Loucy (cell line): ENCODE results near the gene CCBE1.

Experiments used
- H2AFZ ChIP-seq: fragments of 200-600 bp; sonication (generic); 2 replicates; pipeline ENCODE4 v1.6.0; 2016; ENCODE audit warnings: antibody characterized with exemption, mild to moderate bottlenecking, low read length, moderate library complexity
- H3F3A ChIP-seq: fragments of 200-600 bp; 2 replicates; pipeline ENCODE4 v1.6.0; 2016; ENCODE audit warnings: antibody characterized with exemption, low read depth, mild to moderate bottlenecking
- H3K27me3 ChIP-seq: fragments of 200-600 bp; sonication (generic); 2 replicates; pipeline ENCODE4 v1.6.1; 2014; ENCODE audit warnings: low read length, mild to moderate bottlenecking; ENCODE audit not compliant: insufficient read depth, poor library complexity, severe bottlenecking
- H3K36me3 ChIP-seq: fragments of 200-600 bp; sonication (generic); 2 replicates; pipeline ENCODE4 v1.6.1; 2016; ENCODE audit warnings: low read length; ENCODE audit not compliant: insufficient read depth
- H3K4me1 ChIP-seq: fragments of 200-600 bp; sonication (generic); 2 replicates; pipeline ENCODE4 v1.5.1; 2014; ENCODE audit warnings: low read length, mild to moderate bottlenecking; ENCODE audit not compliant: insufficient read depth, poor library complexity, severe bottlenecking
- H3K4me2 ChIP-seq: fragments of 200-600 bp; sonication (generic); 2 replicates; pipeline ENCODE4 v1.6.0; 2014; ENCODE audit warnings: antibody characterized with exemption, low read length, low read depth, mild to moderate bottlenecking; ENCODE audit not compliant: poor library complexity, severe bottlenecking
- H3K4me3 ChIP-seq: fragments of 200-600 bp; sonication (generic); 2 replicates; pipeline ENCODE4 v1.5.1; 2014; ENCODE audit warnings: low read length, mild to moderate bottlenecking, mixed read lengths; ENCODE audit not compliant: poor library complexity, severe bottlenecking
- H3K79me2 ChIP-seq: fragments of 200-600 bp; sonication (generic); 2 replicates; pipeline ENCODE4 v1.6.1; 2014; ENCODE audit warnings: low read length; ENCODE audit not compliant: insufficient read depth
- H3K9ac ChIP-seq: fragments of 200-600 bp; sonication (generic); 2 replicates; pipeline ENCODE4 v1.6.0; 2014; ENCODE audit warnings: mild to moderate bottlenecking, low read depth, low read length, moderate library complexity; ENCODE audit not compliant: poor library complexity, severe bottlenecking
- H3K9me2 ChIP-seq: fragments of 200-600 bp; sonication (generic); replicated peaks from 2 replicates; pipeline ENCODE4 v1.6.1; 2016; ENCODE audit warnings: low read depth, low read length, mixed read lengths
- H3K9me3 ChIP-seq: fragments of 200-600 bp; sonication (generic); 2 replicates; pipeline ENCODE4 v1.6.1; 2014; ENCODE audit warnings: mild to moderate bottlenecking, antibody characterized with exemption, low read length, low read depth; ENCODE audit not compliant: insufficient read depth
- H4K20me1 ChIP-seq: fragments of 200-600 bp; sonication (generic); 2 replicates; pipeline ENCODE4 v1.6.0; 2014; ENCODE audit warnings: antibody characterized with exemption, low read length, mild to moderate bottlenecking; ENCODE audit not compliant: insufficient read depth, poor library complexity, severe bottlenecking
- EZH2phosphoT487 ChIP-seq: fragments of 200-600 bp; IDR thresholded peaks from 2 replicates; pipeline ENCODE4 v1.6.1; 2018; ENCODE audit warnings: antibody characterized with exemption, mild to moderate bottlenecking, moderate library complexity, borderline replicate concordance
- TF ChIP-seq, protein P1 (sequence below): fragments of 200-600 bp; sonication (generic); conservative IDR thresholded peaks from 2 replicates; pipeline ENCODE4 v1.5.1; 2014; ENCODE audit warnings: mild to moderate bottlenecking, antibody characterized with exemption, low read length

The CCBE1 gene

GRCh38 chr18:59721211-59721610 is 24.0 kb upstream of the CCBE1 start:
- Histone ChIP-seq H3K9ac (no peak overlapping the region), H3K79me2 (no peaks in the 10 kb centered on the region), H3K4me3 (no peak overlapping the region), H3K9me3 (no peaks in the 10 kb centered on the region), H2AFZ (no peak overlapping the region), H3K36me3 (no peaks in the 10 kb centered on the region), H3K4me2 (no peak overlapping the region), H4K20me1 (no peaks in the 10 kb centered on the region), H3F3A (no peaks in the 10 kb centered on the region), H3K9me2 (no peaks in the 10 kb centered on the region), H3K4me1 (no peaks in the 10 kb centered on the region), H3K27me3 (no peaks in the 10 kb centered on the region)
- TF ChIP-seq, protein P1, sequence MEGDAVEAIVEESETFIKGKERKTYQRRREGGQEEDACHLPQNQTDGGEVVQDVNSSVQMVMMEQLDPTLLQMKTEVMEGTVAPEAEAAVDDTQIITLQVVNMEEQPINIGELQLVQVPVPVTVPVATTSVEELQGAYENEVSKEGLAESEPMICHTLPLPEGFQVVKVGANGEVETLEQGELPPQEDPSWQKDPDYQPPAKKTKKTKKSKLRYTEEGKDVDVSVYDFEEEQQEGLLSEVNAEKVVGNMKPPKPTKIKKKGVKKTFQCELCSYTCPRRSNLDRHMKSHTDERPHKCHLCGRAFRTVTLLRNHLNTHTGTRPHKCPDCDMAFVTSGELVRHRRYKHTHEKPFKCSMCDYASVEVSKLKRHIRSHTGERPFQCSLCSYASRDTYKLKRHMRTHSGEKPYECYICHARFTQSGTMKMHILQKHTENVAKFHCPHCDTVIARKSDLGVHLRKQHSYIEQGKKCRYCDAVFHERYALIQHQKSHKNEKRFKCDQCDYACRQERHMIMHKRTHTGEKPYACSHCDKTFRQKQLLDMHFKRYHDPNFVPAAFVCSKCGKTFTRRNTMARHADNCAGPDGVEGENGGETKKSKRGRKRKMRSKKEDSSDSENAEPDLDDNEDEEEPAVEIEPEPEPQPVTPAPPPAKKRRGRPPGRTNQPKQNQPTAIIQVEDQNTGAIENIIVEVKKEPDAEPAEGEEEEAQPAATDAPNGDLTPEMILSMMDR = no peak
- TF ChIP-seq EZH2phosphoT487 = no peak

DNA sequence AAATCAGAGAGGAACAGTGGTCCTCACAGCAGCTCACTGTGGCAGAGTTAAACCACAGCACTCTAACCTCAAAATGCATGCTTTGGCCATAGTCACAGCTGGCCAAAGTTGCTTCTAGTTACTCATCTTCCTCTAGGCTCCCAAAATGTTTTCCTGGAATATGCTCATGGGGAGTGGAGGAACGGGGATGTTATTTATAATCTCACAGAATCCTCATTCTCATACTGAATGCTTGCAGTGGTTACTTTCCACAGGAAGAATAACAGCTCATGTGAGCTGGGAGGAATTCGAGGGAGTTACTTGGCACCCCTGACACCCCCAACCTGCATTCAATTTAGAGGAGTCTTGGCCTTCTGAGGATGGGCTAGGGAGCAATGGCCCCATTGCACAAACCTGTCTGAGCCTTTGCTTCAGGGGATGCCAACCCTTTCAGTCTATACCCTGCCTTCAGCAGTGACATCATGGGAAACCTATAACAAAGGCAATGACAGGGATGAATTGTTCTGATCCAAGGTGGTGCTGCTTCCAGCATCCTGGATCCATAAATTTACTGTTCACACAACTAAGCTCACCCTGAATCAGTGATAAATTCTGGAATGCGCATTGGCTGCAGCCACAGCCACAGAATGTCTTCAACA is 22.4 kb upstream of the CCBE1 start:
- Histone ChIP-seq H3K4me2 (no peak overlapping the region), H3K27me3 (no peaks in the 10 kb centered on the region), H3K9me3 (no peaks in the 10 kb centered on the region), H3K79me2 (no peaks in the 10 kb centered on the region), H3K4me3 (no peak overlapping the region), H3K9me2 (no peaks in the 10 kb centered on the region), H3K4me1 (no peaks in the 10 kb centered on the region), H2AFZ (no peak overlapping the region), H3F3A (no peaks in the 10 kb centered on the region), H3K36me3 (no peaks in the 10 kb centered on the region), H3K9ac (no peak overlapping the region), H4K20me1 (no peaks in the 10 kb centered on the region)
- TF ChIP-seq, protein P1 = no peak
- TF ChIP-seq EZH2phosphoT487 = no peak

DNA sequence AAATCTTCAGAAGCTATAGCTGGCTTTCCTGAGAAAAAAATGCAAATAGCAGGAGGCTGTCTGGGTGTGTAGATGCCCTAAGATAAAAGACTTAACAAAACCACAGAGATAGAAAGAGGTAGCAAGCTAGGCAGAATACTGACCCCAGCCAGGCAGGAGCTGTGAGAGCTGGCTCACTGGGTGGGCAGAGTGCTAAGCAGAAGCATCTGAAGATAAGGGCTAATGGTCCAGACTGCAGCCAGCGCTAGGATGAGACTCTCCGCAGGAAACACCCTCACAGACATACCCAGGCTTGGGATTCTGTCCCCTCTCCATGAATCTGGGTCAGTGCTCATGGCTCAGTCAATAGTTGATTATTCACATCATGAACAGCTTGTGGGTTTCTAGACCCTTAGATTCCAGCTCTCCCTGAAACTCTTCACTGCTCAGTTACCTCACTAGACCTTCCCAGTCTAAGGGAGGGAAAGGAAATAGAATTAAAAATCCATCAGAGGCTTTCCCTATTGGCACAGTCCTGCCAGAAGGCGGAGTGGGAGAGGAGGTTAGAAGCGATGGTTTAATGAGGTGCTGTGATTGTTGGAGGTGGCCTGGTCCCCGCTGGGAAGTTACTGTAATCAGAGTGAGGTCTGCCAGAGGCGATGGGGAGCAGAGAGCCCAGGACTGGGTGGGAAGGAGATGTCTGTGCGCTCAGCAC is 21.4 kb upstream of the CCBE1 start:
- TF ChIP-seq, protein P1 = no peak
- no peak for TF ChIP-seq EZH2phosphoT487
- H3F3A ChIP-seq = no peaks in the 10 kb centered on the region
- no peak overlapping the region for H3K4me2 ChIP-seq
- H3K9me3 ChIP-seq = no peaks in the 10 kb centered on the region
- H3K79me2 ChIP-seq = no peaks in the 10 kb centered on the region
- no peak overlapping the region for H3K9ac ChIP-seq
- H3K4me3 ChIP-seq = no peak overlapping the region
- no peaks in the 10 kb centered on the region for H3K9me2 ChIP-seq
- H3K36me3 ChIP-seq = no peaks in the 10 kb centered on the region
- H3K4me1 ChIP-seq = no peaks in the 10 kb centered on the region
- no peaks in the 10 kb centered on the region for H3K27me3 ChIP-seq
- no peak overlapping the region for H2AFZ ChIP-seq
- H4K20me1 ChIP-seq = no peaks in the 10 kb centered on the region
